K562 (cell line): ENCODE measurements around the gene PLAAT3. TPM values are rescaled to one million over a fixed set of nuclear protein-coding genes. Genes with fewer than 3 reads are reported as not detected.

ENCODE experiments used
- ADNP ChIP-seq: fragments of 200-800 bp; sonication (Bioruptor generic); IDR thresholded peaks from 2 replicates; pipeline ENCODE4 v1.6.1; 2016; ENCODE audit warnings: missing genetic modification characterization, missing compliant biosample characterization
- C11orf30 ChIP-seq: fragments of 450-650 bp; IDR thresholded peaks from 2 replicates; pipeline ENCODE4 v1.6.1; 2016; ENCODE audit warnings: low read depth, mild to moderate bottlenecking
- CBX1 ChIP-seq: sonication (generic); IDR thresholded peaks from 2 replicates; pipeline ENCODE4 v1.6.1; 2016; ENCODE audit warnings: antibody characterized with exemption, low read depth, mild to moderate bottlenecking
- FOSL1 ChIP-seq: fragments of 200-800 bp; sonication (Bioruptor generic); conservative IDR thresholded peaks from 2 replicates; pipeline ENCODE4 v1.6.1; 2016; ENCODE audit warnings: missing genetic modification characterization, missing compliant biosample characterization
- HDAC3 ChIP-seq: fragments of 450-650 bp; IDR thresholded peaks from 2 replicates; pipeline ENCODE4 v1.6.1; 2018; ENCODE audit warnings: borderline replicate concordance, mild to moderate bottlenecking, moderate library complexity; ENCODE audit not compliant: partially characterized antibody
- HNRNPLL ChIP-seq: fragments of 200-400 bp; formaldehyde crosslinking; IDR thresholded peaks from 2 replicates; pipeline ENCODE4 v1.6.1; 2017; ENCODE audit warnings: low read length, low read depth, mild to moderate bottlenecking; ENCODE audit not compliant: poor library complexity, severe bottlenecking
- MAFF ChIP-seq: IDR thresholded peaks from 2 replicates; pipeline ENCODE4 v1.6.1; 2012; ENCODE audit warnings: low read length, improper control_type of control experiment
- NFE2 ChIP-seq: IDR thresholded peaks from 2 replicates; pipeline ENCODE4 v1.6.1; 2014; ENCODE audit warnings: antibody characterized with exemption, low read depth
- NFRKB ChIP-seq: fragments of 450-650 bp; IDR thresholded peaks from 2 replicates; pipeline ENCODE4 v1.6.1; 2016; ENCODE audit warnings: low read depth
- SMAD3 ChIP-seq: fragments of 450-650 bp; formaldehyde crosslinking; conservative IDR thresholded peaks from 2 replicates; pipeline ENCODE4 v1.4.0; 2020; ENCODE audit warnings: mild to moderate bottlenecking
- SMAD4 ChIP-seq: fragments of 250-450 bp; sonication (Bioruptor Pico); conservative IDR thresholded peaks from 2 replicates; pipeline ENCODE4 v1.8.0; 2021; ENCODE audit warnings: inconsistent platforms, mild to moderate bottlenecking, moderate library complexity
- SMARCA5 ChIP-seq: fragments of 450-650 bp; IDR thresholded peaks from 2 replicates; pipeline ENCODE4 v1.6.1; 2016
- ZNF316 ChIP-seq: fragments of 450-650 bp; IDR thresholded peaks from 2 replicates; pipeline ENCODE4 v1.6.1; 2016
- ZNF695 ChIP-seq: fragments of 450-650 bp; formaldehyde crosslinking; IDR thresholded peaks from 2 replicates; pipeline ENCODE4 v1.4.0; 2020; ENCODE audit warnings: mild to moderate bottlenecking, moderate library complexity
- polyA plus RNA-seq, 8 experiments: library from polyadenylated mRNA; depleted of rRNA in 4 of 8; stranded (reverse) in 5 of 8; unstranded in 3 of 8; fragments of >200 nt; fragmentation: Nextera tagmentation in 2 of 8; fragmentation: Illumina TruSeq in 1 of 8; extraction: Ambion mirVana in 2 of 8; extraction: Trizol in 1 of 8; gene quantifications; 2 replicates each; pipeline versions ENCODE4 v1.2.1 to v1.2.3, GENCODE V29; 2011 to 2014; ENCODE audit warnings: inconsistent platforms in 1 of 8, missing spikeins in 1 of 8
- total RNA-seq, 7 experiments: library from RNA; depleted of rRNA in 6 of 7; stranded (reverse); fragments of >200 nt in 6 of 7; fragmentation: Illumina TruSeq in 2 of 7; extraction: Trizol in 2 of 7; gene quantifications; 2 replicates each; pipeline versions ENCODE4 v1.2.1 to v1.2.3, GENCODE V29; 2011 to 2021; ENCODE audit warnings: low replicate concordance in 1 of 7
- TF ChIP-seq, protein P1 (sequence below): sonication (generic); formaldehyde crosslinking; IDR thresholded peaks from 2 replicates; pipeline ENCODE4 v1.8.1; 2023; ENCODE audit warnings: missing genetic modification reagents, mild to moderate bottlenecking, borderline replicate concordance
- TF ChIP-seq, protein P2 (sequence below): fragments of 450-650 bp; formaldehyde crosslinking; IDR thresholded peaks from 2 replicates; pipeline ENCODE4 v1.4.0; 2020; ENCODE audit warnings: mild to moderate bottlenecking
- TF ChIP-seq, protein P3 (sequence below): fragments of 450-650 bp; conservative IDR thresholded peaks from 2 replicates; pipeline ENCODE4 v1.6.1; 2016; ENCODE audit warnings: missing genetic modification characterization, low read depth, mild to moderate bottlenecking, control low read depth, missing compliant biosample characterization
- TF ChIP-seq, protein P4 (sequence below), 2 experiments: IDR thresholded peaks; 2 replicates each; pipeline ENCODE4 v1.6.1; 2012; ENCODE audit warnings: improper control_type of control experiment in 2 of 2, low read depth in 2 of 2, low read length in 2 of 2, borderline replicate concordance in 1 of 2

The PLAAT3 gene
- total and polyA plus RNA-seq, 9 of the 15 experiments (the other 6 are each of a cell fraction or from before 2014, with no cell fraction given) = 0.80 to 2.7 (median 1.4) TPM

DNA sequence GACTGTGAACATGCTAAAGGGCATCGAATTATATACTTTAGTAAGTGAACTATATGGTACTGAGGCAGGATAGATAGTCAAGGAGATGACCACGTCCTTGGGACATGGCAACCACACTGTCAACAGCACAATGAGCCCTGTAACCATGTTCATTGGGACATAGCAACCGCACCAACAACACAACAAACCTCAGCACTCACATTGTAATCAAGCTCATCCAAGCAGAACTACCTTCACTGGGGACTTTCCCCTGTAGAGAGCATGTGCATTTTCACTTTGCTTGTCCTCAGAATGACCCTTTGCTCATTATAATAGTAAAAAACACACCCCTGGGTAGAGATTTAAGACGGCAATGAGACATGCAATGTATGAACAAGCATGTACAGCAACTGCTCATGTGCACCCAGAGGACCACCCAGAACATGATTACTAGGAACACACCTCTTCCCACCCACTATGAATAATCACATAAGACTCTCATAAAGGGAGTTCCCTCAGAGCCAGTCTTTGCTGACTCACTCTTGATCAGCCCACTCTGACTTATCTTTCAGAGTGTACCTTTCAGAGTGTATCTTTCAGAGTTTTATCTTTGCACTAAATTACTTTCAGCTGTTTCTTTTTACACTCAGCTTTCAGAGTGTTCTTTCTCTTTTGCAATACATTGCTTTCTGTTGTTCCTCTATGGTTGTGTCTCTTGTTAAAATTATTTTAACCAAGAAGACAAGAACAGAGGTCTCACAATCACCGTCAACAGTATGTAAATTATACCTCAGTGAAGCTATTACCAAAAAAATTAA lies 47.0 kb downstream of the PLAAT3 start (continued):
- TF ChIP-seq, protein P1, sequence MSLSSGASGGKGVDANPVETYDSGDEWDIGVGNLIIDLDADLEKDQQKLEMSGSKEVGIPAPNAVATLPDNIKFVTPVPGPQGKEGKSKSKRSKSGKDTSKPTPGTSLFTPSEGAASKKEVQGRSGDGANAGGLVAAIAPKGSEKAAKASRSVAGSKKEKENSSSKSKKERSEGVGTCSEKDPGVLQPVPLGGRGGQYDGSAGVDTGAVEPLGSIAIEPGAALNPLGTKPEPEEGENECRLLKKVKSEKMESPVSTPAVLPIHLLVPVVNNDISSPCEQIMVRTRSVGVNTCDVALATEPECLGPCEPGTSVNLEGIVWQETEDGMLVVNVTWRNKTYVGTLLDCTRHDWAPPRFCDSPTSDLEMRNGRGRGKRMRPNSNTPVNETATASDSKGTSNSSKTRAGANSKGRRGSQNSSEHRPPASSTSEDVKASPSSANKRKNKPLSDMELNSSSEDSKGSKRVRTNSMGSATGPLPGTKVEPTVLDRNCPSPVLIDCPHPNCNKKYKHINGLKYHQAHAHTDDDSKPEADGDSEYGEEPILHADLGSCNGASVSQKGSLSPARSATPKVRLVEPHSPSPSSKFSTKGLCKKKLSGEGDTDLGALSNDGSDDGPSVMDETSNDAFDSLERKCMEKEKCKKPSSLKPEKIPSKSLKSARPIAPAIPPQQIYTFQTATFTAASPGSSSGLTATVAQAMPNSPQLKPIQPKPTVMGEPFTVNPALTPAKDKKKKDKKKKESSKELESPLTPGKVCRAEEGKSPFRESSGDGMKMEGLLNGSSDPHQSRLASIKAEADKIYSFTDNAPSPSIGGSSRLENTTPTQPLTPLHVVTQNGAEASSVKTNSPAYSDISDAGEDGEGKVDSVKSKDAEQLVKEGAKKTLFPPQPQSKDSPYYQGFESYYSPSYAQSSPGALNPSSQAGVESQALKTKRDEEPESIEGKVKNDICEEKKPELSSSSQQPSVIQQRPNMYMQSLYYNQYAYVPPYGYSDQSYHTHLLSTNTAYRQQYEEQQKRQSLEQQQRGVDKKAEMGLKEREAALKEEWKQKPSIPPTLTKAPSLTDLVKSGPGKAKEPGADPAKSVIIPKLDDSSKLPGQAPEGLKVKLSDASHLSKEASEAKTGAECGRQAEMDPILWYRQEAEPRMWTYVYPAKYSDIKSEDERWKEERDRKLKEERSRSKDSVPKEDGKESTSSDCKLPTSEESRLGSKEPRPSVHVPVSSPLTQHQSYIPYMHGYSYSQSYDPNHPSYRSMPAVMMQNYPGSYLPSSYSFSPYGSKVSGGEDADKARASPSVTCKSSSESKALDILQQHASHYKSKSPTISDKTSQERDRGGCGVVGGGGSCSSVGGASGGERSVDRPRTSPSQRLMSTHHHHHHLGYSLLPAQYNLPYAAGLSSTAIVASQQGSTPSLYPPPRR = no peak
- TF ChIP-seq MAFF = peak; percentile 94
- TF ChIP-seq ZNF316 = peak; percentile 98
- TF ChIP-seq HNRNPLL = no peak
- peak; percentile 98 for TF ChIP-seq C11orf30
- no peak for TF ChIP-seq ZNF695 (CRISPR knock-in tag)
- TF ChIP-seq, protein P2, sequence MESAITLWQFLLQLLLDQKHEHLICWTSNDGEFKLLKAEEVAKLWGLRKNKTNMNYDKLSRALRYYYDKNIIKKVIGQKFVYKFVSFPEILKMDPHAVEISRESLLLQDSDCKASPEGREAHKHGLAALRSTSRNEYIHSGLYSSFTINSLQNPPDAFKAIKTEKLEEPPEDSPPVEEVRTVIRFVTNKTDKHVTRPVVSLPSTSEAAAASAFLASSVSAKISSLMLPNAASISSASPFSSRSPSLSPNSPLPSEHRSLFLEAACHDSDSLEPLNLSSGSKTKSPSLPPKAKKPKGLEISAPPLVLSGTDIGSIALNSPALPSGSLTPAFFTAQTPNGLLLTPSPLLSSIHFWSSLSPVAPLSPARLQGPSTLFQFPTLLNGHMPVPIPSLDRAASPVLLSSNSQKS (CRISPR knock-in tag) = no peak
- no peak for TF ChIP-seq ADNP (tag)
- TF ChIP-seq SMAD4 (CRISPR knock-in tag) = peak; percentile 51; the same call in 1 of the 2 replicates
- TF ChIP-seq FOSL1 = peak; percentile 91
- TF ChIP-seq, protein P3, sequence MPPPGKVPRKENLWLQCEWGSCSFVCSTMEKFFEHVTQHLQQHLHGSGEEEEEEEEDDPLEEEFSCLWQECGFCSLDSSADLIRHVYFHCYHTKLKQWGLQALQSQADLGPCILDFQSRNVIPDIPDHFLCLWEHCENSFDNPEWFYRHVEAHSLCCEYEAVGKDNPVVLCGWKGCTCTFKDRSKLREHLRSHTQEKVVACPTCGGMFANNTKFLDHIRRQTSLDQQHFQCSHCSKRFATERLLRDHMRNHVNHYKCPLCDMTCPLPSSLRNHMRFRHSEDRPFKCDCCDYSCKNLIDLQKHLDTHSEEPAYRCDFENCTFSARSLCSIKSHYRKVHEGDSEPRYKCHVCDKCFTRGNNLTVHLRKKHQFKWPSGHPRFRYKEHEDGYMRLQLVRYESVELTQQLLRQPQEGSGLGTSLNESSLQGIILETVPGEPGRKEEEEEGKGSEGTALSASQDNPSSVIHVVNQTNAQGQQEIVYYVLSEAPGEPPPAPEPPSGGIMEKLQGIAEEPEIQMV (tag) = no peak
- TF ChIP-seq SMAD3 = no peak
- no peak for TF ChIP-seq SMARCA5
- 0 out of 2 replicates have a peak, but pooled peaks have one; percentile 27 for TF ChIP-seq NFRKB
- TF ChIP-seq NFE2 = peak; percentile 99
- TF ChIP-seq CBX1 = no peak
- peak; percentile 83 for TF ChIP-seq HDAC3
- TF ChIP-seq, protein P4, sequence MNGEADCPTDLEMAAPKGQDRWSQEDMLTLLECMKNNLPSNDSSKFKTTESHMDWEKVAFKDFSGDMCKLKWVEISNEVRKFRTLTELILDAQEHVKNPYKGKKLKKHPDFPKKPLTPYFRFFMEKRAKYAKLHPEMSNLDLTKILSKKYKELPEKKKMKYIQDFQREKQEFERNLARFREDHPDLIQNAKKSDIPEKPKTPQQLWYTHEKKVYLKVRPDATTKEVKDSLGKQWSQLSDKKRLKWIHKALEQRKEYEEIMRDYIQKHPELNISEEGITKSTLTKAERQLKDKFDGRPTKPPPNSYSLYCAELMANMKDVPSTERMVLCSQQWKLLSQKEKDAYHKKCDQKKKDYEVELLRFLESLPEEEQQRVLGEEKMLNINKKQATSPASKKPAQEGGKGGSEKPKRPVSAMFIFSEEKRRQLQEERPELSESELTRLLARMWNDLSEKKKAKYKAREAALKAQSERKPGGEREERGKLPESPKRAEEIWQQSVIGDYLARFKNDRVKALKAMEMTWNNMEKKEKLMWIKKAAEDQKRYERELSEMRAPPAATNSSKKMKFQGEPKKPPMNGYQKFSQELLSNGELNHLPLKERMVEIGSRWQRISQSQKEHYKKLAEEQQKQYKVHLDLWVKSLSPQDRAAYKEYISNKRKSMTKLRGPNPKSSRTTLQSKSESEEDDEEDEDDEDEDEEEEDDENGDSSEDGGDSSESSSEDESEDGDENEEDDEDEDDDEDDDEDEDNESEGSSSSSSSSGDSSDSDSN (IDR thresholded peaks at IDR 0.05; ENCODE audit: borderline replicate concordance in 1 of 2, low read depth in 2 of 2, low read length in 2 of 2) = no peak
